ENCODE results near the gene KDM4C.

Gene KDM4C

DNA sequence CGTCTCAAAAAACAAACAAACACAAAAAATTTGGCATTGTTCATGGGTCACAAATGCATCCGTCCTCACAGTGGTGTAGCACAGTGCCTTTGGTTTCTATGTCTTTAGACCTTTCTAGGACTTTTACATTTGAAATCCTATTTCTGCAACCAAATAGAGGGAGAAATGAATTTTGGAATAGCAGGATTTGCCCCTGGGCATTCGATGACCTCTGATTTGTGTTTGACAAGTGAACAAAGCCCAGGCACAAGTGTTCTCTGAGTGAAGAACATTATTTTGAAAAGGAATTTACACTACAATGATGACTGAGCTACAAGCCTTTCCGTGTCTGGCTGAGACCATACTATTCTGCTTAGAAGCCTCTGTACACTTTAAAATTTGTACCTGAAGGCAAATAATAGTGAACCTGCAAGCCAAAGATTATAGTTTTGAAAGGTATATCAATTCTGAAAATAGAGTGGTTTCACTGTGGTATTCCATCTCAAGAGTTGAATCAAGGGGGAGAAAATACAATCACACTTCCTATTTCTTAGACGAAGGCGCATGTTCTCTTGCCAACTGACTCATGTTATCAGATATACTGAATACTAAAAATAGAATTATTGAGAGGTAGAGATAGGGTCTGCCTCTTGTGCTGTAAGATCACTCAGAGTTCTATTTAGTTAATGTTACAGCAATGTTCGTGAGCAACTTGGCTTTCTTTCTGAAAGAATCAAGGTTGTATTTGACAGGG is 297.6 kb downstream of the KDM4C start:
- Histone ChIP-seq H3K79me2 (ENCODE audit: insufficient read depth, low read length) (no peaks in the 10 kb centered on the region), H3K4me2 (ENCODE audit: low read length) (no peak overlapping the region), H3K27me3 (ENCODE audit: insufficient read depth, low read length) (no peaks in the 10 kb centered on the region), H3K9me3 (ENCODE audit: low read length) (no peaks in the 10 kb centered on the region), H3K9me2 (ENCODE audit: low read depth, low read length) (no peaks in the 10 kb centered on the region), H3K9ac (ENCODE audit: low read length) (no peak overlapping the region), H3K27ac (ENCODE audit: low read depth, low read length, poor library complexity, severe bottlenecking) (no peak overlapping the region), H3F3A (ENCODE audit: insufficient read depth, low read length) (no peaks in the 10 kb centered on the region), H3K4me3 (ENCODE audit: low read depth, low read length, poor library complexity, severe bottlenecking) (no peak overlapping the region), H4K20me1 (ENCODE audit: insufficient read depth, low read length) (no peaks in the 10 kb centered on the region), H3K36me3 (ENCODE audit: insufficient read depth, low read length) (peaks cover 6% of the 10 kb centered on the region; the same call in 1 of the 2 replicates), H2AFZ (ENCODE audit: low read length) (no peak overlapping the region), H3K4me1 (ENCODE audit: insufficient read depth, low read length, severe bottlenecking) (no peaks in the 10 kb centered on the region)
- no peak for TF ChIP-seq EZH2 (IDR thresholded peaks at IDR 0.05; ENCODE audit: borderline replicate concordance, low read length)
- TF ChIP-seq, protein P1, sequence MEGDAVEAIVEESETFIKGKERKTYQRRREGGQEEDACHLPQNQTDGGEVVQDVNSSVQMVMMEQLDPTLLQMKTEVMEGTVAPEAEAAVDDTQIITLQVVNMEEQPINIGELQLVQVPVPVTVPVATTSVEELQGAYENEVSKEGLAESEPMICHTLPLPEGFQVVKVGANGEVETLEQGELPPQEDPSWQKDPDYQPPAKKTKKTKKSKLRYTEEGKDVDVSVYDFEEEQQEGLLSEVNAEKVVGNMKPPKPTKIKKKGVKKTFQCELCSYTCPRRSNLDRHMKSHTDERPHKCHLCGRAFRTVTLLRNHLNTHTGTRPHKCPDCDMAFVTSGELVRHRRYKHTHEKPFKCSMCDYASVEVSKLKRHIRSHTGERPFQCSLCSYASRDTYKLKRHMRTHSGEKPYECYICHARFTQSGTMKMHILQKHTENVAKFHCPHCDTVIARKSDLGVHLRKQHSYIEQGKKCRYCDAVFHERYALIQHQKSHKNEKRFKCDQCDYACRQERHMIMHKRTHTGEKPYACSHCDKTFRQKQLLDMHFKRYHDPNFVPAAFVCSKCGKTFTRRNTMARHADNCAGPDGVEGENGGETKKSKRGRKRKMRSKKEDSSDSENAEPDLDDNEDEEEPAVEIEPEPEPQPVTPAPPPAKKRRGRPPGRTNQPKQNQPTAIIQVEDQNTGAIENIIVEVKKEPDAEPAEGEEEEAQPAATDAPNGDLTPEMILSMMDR (IDR thresholded peaks at IDR 0.05; ENCODE audit: low read length), result no peak

DNA sequence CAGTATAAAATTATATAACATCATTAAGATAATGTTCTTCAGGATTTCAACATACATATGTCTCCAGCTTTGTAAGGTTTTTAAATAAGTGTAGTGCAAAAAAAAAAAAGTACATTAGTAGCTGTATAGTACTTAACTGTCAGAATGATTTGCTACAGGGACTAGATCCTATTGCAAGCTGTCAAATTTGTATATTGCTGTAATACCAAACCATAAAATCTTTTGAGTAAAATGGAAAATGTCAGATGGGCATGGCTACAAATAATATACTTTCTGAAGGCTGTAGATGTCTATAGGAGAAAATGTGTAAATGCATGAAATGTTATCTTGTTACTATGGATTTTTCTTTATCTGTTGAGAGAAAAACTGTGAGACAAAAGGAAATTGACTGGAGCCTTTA is 298.5 kb downstream of the KDM4C start:
- H3K4me2 ChIP-seq (ENCODE audit: low read length), result no peak overlapping the region
- H3K4me1 ChIP-seq (ENCODE audit: insufficient read depth, low read length, severe bottlenecking), result no peaks in the 10 kb centered on the region
- H2AFZ ChIP-seq (ENCODE audit: low read length), result no peak overlapping the region
- H4K20me1 ChIP-seq (ENCODE audit: insufficient read depth, low read length), result no peaks in the 10 kb centered on the region
- H3K36me3 ChIP-seq (ENCODE audit: insufficient read depth, low read length), result peaks cover 4% of the 10 kb centered on the region; the same call in 1 of the 2 replicates
- no peaks in the 10 kb centered on the region for H3K9me2 ChIP-seq (ENCODE audit: low read depth, low read length)
- no peak overlapping the region for H3K9ac ChIP-seq (ENCODE audit: low read length)
- H3K9me3 ChIP-seq (ENCODE audit: low read length), result no peaks in the 10 kb centered on the region
- TF ChIP-seq, protein P1 (IDR thresholded peaks at IDR 0.05; ENCODE audit: low read length), result no peak
- no peak for TF ChIP-seq EZH2 (IDR thresholded peaks at IDR 0.05; ENCODE audit: borderline replicate concordance, low read length)
- H3K27ac ChIP-seq (ENCODE audit: low read depth, low read length, poor library complexity, severe bottlenecking), result no peak overlapping the region
- H3F3A ChIP-seq (ENCODE audit: insufficient read depth, low read length), result no peaks in the 10 kb centered on the region
- no peaks in the 10 kb centered on the region for H3K79me2 ChIP-seq (ENCODE audit: insufficient read depth, low read length)
- no peak overlapping the region for H3K4me3 ChIP-seq (ENCODE audit: low read depth, low read length, poor library complexity, severe bottlenecking)
- no peaks in the 10 kb centered on the region for H3K27me3 ChIP-seq (ENCODE audit: insufficient read depth, low read length)

DNA sequence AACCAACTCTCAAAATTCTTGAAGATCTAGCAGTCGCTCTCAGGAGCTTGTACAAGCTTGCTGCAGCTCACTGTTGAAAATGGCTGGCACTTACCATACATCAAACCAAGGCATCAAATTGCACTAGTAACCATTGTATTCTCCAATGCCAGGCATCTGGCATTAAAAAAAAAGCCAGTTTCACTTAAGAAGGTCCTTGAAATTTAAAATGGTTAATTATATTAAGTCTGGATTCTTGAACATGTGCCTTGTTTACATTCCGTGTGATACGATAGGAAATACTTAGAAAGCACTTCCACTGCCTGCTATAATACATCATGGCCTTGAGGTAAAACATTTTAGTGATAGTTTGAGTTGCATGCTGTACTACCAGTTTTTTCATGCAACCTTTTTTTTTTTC is 300.7 kb downstream of the KDM4C start:
- H2AFZ ChIP-seq (ENCODE audit: low read length), result no peak overlapping the region
- peaks cover 3% of the 10 kb centered on the region; the same call in 1 of the 2 replicates for H3K36me3 ChIP-seq (ENCODE audit: insufficient read depth, low read length)
- no peak overlapping the region for H3K9ac ChIP-seq (ENCODE audit: low read length)
- H3F3A ChIP-seq (ENCODE audit: insufficient read depth, low read length), result no peaks in the 10 kb centered on the region
- H3K27ac ChIP-seq (ENCODE audit: low read depth, low read length, poor library complexity, severe bottlenecking), result no peak overlapping the region
- H3K4me3 ChIP-seq (ENCODE audit: low read depth, low read length, poor library complexity, severe bottlenecking), result no peak overlapping the region
- no peaks in the 10 kb centered on the region for H4K20me1 ChIP-seq (ENCODE audit: insufficient read depth, low read length)
- TF ChIP-seq EZH2 (IDR thresholded peaks at IDR 0.05; ENCODE audit: borderline replicate concordance, low read length), result no peak
- TF ChIP-seq, protein P1 (IDR thresholded peaks at IDR 0.05; ENCODE audit: low read length), result no peak
- H3K4me1 ChIP-seq (ENCODE audit: insufficient read depth, low read length, severe bottlenecking), result no peaks in the 10 kb centered on the region
- H3K79me2 ChIP-seq (ENCODE audit: insufficient read depth, low read length), result no peaks in the 10 kb centered on the region
- no peaks in the 10 kb centered on the region for H3K9me2 ChIP-seq (ENCODE audit: low read depth, low read length)
- no peak overlapping the region for H3K4me2 ChIP-seq (ENCODE audit: low read length)
- no peaks in the 10 kb centered on the region for H3K9me3 ChIP-seq (ENCODE audit: low read length)
- H3K27me3 ChIP-seq (ENCODE audit: insufficient read depth, low read length), result no peaks in the 10 kb centered on the region
